ENCODE results near the gene ERVMER34-1. TPM values are rescaled to one million over a fixed set of nuclear protein-coding genes. Genes with fewer than 3 reads are reported as not detected.

The ERVMER34-1 gene
- total RNA-seq, 2 experiments from 2014 or later, result 0.07 TPM

DNA sequence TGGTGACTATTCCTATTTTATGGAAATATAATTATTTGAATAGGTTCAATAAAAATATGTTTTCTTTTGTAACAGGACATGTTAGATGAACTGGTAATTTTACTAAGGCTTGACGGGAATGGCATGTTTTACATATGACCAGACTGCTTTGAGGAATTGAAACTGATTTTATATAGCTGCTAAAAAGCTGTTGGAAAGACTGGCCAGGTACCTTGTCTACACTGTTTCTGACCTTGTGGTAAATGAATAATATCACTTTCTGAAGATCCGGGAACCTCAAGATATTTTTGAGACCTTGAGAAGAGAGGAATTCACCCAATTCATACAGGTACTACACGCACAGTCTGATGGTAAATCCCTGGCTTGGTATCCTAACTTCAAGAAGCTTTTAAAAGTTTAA, 50.0 kb downstream of the ERVMER34-1 start:
- no peaks in the 10 kb centered on the region for H3K9me3 Mint-ChIP-seq
- DNase-seq, result no peak
- ChIA-PET POLR2A (no interaction called here), CTCF (no interaction called here)
- intact Hi-C loops (cut with micrococcal nuclease), result no loop called here
- TF ChIP-seq, protein P1, sequence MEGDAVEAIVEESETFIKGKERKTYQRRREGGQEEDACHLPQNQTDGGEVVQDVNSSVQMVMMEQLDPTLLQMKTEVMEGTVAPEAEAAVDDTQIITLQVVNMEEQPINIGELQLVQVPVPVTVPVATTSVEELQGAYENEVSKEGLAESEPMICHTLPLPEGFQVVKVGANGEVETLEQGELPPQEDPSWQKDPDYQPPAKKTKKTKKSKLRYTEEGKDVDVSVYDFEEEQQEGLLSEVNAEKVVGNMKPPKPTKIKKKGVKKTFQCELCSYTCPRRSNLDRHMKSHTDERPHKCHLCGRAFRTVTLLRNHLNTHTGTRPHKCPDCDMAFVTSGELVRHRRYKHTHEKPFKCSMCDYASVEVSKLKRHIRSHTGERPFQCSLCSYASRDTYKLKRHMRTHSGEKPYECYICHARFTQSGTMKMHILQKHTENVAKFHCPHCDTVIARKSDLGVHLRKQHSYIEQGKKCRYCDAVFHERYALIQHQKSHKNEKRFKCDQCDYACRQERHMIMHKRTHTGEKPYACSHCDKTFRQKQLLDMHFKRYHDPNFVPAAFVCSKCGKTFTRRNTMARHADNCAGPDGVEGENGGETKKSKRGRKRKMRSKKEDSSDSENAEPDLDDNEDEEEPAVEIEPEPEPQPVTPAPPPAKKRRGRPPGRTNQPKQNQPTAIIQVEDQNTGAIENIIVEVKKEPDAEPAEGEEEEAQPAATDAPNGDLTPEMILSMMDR (IDR thresholded peaks at IDR 0.05), result no peak
- ATAC-seq, result no peak
- H3K27ac Mint-ChIP-seq, result no peak overlapping the region
- H3K4me3 Mint-ChIP-seq, result no peak overlapping the region
- no peaks in the 10 kb centered on the region for H3K4me1 Mint-ChIP-seq (ENCODE audit: low read depth)
- H3K27me3 Mint-ChIP-seq, result peaks cover 7% of the 10 kb centered on the region
- no peaks in the 10 kb centered on the region for H3K36me3 Mint-ChIP-seq (ENCODE audit: low read depth)

DNA sequence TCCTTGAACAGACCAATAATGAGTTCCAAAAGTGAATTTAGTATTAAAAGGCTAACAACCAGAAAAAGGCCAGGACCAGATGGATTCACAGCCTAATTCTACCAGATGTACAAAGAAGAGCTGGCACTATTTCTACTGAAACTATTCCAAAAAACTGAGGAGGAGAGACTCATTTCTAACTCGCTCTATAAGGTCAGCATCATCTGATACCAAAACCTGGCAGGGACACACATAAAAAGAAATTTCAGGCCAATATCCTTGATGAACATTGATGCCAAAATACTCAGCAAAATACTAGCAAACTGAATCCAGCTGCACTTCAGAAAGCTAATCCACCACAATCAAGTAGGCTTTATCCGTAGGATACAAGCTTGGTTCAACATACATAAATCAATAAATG, 56.3 kb downstream of the ERVMER34-1 start:
- Mint-ChIP-seq H3K36me3 (ENCODE audit: low read depth) (peaks cover 3% of the 10 kb centered on the region), H3K4me3 (no peak overlapping the region), H3K9me3 (peaks cover 16% of the 10 kb centered on the region), H3K27ac (no peak overlapping the region), H3K4me1 (ENCODE audit: low read depth) (no peaks in the 10 kb centered on the region), H3K27me3 (peaks cover 11% of the 10 kb centered on the region)
- intact Hi-C loops (cut with micrococcal nuclease), result no loop called here
- DNase-seq, result no peak
- ATAC-seq, result no peak
- ChIA-PET POLR2A (no interaction called here), CTCF (no interaction called here)
- TF ChIP-seq, protein P1 (IDR thresholded peaks at IDR 0.05), result no peak

DNA sequence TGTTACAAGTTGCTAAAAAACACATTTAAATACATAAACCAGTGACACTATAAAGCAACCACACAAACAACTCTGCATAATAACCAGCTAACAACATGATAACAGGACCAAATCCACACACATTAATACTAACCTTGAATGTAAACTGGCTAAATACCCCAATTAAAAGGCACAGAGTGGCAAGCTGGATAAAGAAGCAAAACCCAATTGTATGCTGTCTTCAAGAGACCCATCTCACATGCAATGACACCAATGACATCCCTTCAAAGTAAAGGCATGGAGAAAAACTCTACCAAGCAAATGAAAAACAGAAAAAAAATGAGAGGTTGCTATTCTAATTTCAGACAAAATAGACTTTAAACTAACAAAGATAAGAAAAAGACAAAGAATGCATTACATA, 57.7 kb downstream of the ERVMER34-1 start:
- intact Hi-C loops (cut with micrococcal nuclease), result no loop called here
- CTCF ChIA-PET, result interaction anchor here (0.9 kb wide), 1 partner anchor 26 kb away, joined by 3 read pairs; no protein-coding TSS in a partner anchor
- Mint-ChIP-seq H3K4me3 (no peak overlapping the region), H3K27ac (no peak overlapping the region), H3K36me3 (ENCODE audit: low read depth) (peaks cover 3% of the 10 kb centered on the region), H3K9me3 (peaks cover 16% of the 10 kb centered on the region), H3K4me1 (ENCODE audit: low read depth) (no peaks in the 10 kb centered on the region), H3K27me3 (peaks cover 11% of the 10 kb centered on the region)
- ATAC-seq (no peak), DNase-seq (no peak)
- TF ChIP-seq, protein P1 (IDR thresholded peaks at IDR 0.05), result no peak
- POLR2A ChIA-PET, result interaction anchor here (1.3 kb wide), 1 partner anchor 19 kb away, joined by 4 read pairs; no protein-coding TSS in a partner anchor

Small RNA genes lying within 50 kb of the gene (microRNA-seq; reads per million reads assigned to microRNA genes)
- 31.8 reads per million, percentile 52 among the genes with 10 or more reads in this experiment for gene MIR4449 (ENCODE audit: borderline microRNAs expressed, borderline replicate concordance)

Other genes with a start within 250 kb of the ERVMER34-1 start
- 1 to 10 TPM; 2.8 TPM for gene USP46, start 92.1 kb downstream of the ERVMER34-1 start, total RNA-seq
- gene RASL11B, start 110.9 kb upstream of the ERVMER34-1 start, total RNA-seq, result under 1 TPM; 0.29 to 0.34 TPM